ENCODE measurements around the gene CNTN4.

DNA sequence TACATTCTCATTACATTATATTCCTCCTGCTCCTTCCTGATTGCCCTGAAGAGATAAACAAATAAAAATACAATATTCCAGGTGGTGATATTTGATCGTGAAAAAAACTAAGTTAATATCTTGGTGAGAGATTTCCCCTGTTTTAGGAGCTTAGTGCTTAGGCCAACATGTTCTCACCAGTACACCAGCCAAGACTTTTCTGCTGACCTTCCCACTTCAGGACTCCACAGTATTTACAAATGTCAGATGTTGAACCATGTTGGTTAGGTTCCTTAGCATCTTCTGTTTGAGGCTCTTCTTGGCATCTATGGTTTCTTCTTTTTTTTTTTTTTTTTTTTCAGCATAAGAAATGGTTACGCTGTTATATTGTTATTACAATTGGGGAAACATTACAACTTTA is 764.5 kb downstream of the CNTN4 start:
- TF ChIP-seq JUN (CRISPR knock-in tag; IDR thresholded peaks at IDR 0.05) (no peak), TEAD4 (CRISPR knock-in tag; IDR thresholded peaks at IDR 0.05) (no peak)
- TF ChIP-seq, protein P1, sequence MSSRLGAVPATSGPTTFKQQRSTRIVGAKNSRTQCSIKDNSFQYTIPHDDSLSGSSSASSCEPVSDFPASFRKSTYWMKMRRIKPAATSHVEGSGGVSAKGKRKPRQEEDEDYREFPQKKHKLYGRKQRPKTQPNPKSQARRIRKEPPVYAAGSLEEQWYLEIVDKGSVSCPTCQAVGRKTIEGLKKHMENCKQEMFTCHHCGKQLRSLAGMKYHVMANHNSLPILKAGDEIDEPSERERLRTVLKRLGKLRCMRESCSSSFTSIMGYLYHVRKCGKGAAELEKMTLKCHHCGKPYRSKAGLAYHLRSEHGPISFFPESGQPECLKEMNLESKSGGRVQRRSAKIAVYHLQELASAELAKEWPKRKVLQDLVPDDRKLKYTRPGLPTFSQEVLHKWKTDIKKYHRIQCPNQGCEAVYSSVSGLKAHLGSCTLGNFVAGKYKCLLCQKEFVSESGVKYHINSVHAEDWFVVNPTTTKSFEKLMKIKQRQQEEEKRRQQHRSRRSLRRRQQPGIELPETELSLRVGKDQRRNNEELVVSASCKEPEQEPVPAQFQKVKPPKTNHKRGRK (CRISPR knock-in tag; IDR thresholded peaks at IDR 0.05; ENCODE audit: borderline replicate concordance) = no peak
- TF ChIP-seq, protein P2, sequence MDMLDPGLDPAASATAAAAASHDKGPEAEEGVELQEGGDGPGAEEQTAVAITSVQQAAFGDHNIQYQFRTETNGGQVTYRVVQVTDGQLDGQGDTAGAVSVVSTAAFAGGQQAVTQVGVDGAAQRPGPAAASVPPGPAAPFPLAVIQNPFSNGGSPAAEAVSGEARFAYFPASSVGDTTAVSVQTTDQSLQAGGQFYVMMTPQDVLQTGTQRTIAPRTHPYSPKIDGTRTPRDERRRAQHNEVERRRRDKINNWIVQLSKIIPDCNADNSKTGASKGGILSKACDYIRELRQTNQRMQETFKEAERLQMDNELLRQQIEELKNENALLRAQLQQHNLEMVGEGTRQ (CRISPR knock-in tag; IDR thresholded peaks at IDR 0.05) = no peak
- TF ChIP-seq, protein P3, sequence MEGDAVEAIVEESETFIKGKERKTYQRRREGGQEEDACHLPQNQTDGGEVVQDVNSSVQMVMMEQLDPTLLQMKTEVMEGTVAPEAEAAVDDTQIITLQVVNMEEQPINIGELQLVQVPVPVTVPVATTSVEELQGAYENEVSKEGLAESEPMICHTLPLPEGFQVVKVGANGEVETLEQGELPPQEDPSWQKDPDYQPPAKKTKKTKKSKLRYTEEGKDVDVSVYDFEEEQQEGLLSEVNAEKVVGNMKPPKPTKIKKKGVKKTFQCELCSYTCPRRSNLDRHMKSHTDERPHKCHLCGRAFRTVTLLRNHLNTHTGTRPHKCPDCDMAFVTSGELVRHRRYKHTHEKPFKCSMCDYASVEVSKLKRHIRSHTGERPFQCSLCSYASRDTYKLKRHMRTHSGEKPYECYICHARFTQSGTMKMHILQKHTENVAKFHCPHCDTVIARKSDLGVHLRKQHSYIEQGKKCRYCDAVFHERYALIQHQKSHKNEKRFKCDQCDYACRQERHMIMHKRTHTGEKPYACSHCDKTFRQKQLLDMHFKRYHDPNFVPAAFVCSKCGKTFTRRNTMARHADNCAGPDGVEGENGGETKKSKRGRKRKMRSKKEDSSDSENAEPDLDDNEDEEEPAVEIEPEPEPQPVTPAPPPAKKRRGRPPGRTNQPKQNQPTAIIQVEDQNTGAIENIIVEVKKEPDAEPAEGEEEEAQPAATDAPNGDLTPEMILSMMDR (IDR thresholded peaks at IDR 0.05) = no peak
